CD1c-positive myeloid dendritic cell (primary cell): ENCODE measurements around the gene LSM14B.
A peak's percentile ranks its signal among the peaks of the same experiment; 100 is the strongest.

Experiments used
- DNase-seq: peaks from one replicate; pipeline ENCODE4 v3.0.0-alpha.2; 2016; ENCODE audit errors: extremely low spot score

Gene LSM14B

DNA sequence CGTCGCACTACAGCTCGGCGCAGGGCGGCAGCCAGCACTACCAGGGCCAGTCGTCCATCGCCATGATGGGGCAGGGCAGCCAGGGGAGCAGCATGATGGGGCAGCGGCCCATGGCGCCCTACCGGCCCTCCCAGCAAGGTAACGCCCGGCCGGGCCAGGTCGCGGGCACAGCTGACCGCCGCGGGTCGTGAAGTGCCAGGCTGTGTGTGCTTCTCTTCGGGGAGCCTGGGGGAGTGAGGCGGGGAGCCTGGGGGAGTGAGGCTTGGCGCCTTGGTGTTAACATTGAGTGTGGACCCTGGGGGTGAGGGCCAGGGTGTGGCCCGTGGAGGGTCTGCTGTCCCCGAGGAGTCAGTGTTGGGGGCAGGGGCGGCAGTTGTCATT lies 41.2 kb downstream of the LSM14B start:
- DNase-seq, result no peak

DNA sequence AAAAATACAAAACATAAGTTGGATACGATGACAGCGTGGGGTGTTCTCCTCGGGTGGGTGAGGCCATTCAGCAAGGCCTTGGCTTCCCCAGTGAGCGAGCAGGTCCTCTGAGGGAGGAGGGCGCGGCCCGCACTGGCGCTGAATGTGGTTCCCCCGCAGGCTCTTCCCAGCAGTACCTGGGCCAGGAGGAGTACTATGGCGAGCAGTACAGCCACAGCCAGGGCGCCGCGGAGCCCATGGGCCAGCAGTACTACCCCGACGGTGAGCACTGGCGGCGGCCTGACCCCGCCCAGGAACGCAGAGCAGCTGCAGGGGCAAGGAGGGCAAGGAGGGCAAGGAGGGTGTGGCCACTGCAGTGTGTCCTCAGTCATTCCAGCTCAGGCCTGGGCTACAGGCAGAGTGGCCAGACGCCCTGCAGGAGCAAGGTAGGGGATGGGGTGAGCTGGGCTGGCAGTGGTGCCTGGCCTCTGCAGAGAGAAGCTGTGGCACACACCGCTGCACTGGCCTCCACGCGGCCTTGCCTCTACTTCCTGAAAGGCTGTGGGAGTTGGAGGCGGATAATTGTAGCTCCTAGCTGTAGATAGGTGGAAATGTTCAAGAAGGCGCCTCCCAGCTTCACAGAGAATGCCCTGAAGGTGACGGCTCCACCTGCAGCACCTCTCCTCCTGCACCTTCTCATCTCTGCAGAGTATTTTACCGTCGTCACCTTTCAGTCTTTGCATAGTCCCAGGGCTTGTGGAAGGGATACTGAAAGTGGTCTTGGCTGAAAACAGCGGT lies 41.9 kb downstream of the LSM14B start:
- DNase-seq, result no peak

DNA sequence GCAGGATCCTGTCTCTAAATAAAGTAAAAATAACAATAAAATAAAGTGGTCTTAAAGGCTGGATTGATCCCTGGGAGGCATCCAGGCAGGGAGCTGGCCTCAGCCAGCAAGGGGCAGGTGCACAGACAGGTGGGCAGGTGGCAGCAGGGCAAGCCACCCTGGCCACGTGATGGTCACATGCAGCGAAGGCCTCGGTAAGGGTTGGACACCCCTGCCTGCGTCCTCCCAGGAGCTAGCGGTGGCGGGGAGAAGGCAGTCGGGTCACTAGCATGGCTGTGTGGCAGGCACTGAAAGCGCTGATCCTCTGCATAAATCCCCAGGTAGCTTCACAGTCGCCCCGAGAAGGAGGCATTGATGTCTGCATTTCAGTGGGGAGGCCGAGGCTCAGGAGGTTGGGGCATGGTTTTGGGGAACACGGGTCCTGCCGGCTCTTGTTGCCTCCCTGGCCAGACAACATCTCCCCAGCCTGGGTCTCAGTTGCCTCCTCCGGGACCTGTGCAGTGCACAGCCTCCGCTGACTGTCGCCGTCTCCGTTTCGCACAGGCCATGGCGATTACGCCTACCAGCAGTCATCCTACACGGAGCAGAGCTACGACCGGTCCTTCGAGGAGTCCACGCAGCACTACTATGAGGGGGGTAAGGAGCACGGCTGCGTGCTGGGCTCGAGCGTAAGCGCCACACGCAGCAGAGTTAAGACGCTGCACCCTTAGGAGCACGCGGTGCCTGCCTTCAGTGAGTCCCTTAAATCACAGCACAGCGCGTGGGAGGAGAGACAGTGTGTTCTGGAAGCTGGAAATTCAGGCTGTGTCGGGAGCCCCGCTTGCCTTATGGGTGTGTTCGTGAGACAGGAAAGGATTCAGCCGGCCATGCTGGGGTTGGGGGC lies 42.8 kb downstream of the LSM14B start:
- no peak for DNase-seq

DNA sequence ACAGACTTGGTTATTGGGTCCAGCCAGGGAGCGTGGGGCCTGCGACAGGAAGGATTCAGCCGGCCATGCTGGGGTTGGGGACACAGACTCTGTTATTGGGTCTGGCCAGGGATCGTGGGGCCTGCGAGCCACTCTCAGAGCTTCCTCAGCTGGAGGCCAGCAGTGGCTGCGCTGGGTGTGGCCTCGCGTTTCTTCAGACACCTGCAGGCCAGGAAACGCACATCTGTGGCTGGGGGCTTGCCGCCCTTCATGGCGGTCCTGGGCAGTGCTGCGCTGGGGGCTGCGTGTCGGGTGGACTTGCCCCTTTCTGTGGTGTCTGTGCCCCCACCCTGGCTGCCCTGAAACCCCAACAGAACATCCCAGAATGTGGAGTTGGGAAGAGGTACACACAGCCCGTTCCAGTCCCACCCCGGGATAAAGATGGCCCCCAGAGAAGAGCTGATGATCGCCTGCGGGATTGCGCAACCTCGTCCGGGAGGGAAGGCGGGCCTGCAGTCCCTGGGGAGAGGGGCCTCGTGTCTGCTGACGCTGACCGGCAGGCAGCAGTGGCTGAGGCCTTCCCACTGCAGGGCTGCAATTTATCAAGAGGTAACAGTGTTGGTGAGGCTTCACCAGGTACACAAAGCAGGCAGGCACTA lies 43.6 kb downstream of the LSM14B start:
- DNase-seq, result no peak

DNA sequence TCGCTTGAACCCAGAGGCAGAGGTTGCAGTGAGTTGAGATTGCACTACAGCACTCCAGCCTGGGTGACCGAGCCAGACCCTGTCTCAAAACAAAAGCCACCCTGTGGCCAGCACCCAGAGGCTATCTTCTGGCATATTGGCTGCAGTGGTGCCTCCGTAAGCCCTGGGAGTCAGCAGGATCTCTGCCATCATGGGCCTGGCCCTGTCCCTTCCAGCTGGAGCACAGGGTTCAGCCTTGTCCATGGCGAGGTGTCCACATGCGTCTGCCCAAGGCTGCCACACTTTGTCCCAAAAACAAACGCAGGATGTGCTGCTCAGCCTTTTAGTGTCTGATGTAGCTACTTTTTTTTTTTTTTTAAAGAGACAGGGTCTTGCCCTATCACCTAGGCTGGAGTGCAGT lies 45.2 kb downstream of the LSM14B start:
- DNase-seq, result no peak

DNA sequence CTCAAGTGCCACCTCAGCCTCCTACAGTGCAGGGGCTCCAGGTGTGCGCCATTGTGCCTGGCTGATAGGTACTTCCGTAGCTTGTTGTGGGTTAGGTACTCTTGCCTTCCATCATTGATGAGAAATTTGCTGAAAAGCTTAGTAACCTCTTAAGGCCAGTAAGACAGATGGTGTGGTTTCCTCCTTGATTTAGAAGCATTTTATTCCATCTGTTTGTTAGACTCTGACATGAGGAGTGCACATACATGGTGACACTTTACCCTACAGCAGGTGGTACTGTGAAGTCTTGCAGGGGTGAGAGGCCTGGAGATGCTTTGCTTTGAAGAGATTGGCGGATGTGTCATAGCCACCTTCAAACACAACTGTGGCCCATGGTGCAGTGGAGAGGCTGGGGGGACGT lies 45.8 kb downstream of the LSM14B start:
- DNase-seq, result no peak

DNA sequence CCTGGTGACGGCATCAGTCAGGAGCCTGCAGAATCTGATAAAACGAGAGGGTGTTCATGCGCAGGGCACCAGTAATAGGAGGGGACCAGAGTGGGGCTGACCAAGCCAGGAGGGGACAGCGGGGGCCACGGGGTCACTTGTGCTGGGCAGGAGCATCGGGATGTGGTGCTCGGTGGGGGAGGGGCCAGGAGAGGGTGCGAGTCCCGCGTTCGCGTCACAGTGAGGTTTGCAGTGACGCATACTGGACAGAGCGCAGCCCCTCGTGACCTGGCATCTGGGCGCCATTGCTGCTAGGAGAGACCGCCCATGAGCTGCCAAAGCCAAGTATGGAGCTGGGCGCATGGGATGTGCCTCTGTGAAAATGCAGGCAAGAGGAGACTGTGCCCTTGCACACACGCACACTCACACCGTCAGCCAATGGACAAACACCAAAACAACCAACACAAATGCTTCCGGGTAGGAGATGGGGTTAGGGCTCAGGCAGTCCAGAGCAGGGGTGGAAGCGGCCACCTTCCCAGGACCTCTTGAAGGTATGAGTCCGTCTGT lies 46.7 kb downstream of the LSM14B start:
- no peak for DNase-seq

DNA sequence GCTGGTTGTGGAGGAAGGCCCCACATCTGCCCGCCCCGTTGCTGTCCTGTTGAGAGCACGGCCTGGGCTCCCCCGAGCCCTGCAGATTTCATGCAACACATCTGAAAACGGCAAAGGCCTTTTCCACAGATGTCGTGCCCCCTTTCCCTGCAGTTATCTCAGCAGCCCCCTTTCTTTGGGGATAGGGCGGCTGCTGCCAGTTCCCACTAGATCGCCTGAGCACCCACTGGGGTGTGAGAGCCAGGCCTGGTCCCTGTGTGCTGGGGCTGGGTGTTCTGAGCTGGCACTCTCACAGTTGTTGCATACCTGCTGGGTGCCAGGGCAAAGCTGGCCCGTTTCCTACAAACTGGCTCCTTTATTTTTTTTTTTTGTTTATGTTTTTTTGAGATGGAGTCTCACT lies 48.3 kb downstream of the LSM14B start:
- no peak for DNase-seq

DNA sequence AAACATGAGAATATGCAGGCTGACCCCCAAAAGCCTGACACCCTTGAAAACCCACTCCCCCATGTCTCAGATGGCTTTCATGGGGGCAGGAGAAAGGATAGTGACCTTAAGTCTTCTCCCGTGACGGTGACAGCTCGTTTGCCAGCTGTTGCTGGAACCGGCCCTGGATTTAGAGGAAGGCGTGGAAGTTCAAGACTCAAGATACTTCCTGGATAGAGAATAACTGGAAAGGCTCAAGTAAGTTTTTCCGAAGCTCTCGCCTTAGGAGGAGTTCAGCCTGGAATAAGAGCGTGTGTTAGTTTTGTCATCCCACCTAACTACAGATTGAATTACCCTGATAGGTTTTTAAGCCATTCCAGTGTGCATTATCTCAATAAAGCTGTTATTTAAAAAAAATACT lies 49.0 kb downstream of the LSM14B start:
- DNase-seq, result no peak

DNA sequence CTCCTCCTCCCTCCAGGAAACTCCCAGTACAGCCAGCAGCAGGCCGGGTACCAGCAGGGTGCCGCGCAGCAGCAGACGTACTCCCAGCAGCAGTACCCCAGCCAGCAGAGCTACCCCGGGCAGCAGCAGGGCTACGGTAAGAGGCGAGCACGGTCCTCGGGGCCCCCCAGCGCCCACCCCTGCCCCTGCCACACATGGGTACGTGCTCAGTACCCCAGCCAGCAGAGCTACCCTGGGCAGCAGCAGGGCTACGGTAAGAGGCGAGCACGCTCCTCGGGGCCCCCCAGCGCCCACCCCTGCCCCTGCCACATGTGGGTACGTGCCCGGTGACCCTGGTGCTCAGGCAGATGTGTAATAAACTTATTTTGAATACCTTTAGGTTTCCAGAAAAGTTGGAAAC lies 50.4 kb downstream of the LSM14B start:
- DNase-seq, result no peak

DNA sequence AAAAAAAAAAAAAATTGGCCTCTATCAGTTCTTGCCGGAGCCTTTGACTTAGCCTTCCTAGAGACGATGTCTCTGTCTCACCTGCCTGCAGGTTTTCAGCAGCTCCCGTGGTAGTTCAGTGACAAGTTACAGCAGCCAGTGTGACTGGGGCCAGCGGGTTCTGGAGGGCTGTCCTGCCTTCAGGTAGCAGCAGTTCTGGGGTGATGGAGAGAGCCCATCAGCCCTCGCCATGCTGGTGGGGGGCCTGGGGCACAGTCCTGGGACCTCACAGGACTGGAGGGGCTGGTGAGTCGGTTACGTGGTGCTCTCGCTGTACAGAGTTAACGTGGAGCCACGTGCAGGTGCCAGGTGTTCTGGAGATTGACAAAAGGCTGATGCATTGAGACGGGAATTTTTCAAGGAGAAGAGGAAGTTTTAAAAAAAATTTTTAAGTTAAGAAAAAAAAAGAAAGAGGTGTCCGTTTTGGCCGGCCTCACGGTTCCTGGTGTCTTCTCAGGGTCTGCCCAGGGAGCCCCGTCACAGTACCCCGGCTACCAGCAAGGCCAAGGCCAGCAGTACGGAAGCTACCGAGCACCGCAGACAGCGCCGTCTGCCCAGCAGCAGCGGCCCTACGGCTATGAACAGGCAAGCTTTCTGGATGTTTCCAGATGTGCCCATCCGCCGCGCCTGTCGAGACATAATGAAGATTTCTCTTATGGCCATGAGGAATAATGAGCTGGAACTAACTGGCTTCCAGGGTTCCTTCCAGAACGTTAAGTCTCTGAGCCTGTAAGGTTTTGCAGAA lies 51.9 kb downstream of the LSM14B start:
- no peak for DNase-seq

DNA sequence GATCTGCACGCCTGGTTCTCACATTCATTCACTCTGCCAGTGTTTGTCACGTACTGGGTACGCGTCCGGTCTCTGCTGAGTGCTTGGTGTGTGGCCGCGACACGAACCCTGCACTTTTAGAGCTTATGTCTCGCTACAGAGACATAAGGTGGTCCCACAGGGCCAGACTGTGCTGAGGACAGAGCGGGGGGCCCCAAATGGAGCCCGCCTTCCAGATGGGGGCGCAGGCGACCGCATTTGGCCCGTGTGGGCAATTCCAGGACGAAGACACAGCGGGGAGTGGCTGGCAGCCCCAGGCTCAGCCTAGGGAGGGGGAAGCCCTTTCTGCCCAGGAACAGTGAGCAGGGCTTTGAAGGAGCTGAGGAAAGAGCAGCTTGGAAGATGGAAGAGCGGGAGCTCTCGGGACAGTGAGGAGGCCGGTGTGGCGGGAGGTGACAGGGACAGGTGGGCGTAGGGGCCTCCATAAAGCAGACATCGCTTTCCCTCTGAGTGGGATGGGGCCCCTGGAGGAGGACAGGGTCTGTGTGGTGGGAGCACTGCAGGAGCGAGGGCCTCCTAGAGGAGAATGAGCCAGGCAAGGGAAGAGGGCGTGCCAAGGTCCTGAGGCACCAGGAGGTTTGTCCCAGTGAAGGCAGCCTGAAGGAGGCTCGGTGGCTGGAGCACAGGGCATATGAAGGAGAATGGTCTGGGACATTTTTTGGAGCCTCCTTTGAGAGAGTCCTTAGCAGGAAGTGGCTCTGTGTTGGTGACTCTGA lies 52.8 kb downstream of the LSM14B start:
- DNase-seq, result no peak

DNA sequence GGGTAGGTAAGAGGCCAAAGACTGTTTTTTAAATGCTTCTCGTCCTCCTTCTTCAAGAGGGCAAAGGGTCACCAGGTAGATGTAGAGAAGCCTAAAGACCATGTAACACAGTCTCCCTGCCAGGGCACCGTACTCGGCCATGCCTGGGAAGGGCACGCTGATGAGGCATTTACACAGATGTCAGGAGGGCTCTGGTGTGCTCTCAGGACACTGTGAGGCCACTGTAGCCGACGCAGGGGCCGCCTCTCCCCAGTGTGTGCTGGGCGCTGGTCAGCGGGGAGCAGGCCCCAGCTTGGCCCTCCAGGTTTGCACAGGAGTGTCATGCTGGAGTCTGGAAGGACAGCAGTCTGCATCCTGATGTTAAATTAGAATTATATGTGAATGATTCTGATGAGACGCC lies 53.4 kb downstream of the LSM14B start:
- no peak for DNase-seq

DNA sequence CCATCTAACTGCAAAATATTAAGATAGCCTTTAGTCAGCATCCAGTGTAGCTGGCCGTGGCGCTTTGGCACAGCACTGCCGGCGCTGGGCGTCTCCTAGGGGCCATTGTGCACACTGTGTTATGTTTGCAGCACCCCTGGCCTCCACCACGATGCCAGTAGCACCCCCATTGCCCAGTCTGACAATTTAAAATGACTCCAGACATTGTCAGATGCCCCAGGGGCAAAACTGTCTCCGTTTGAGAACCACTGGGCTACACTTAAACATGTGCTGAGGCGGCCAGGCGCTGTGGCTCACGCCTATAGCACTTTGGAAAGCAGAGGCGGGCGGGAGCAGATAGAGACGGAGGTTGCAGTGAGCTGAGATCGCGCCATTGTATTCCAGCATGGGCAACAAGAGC lies 54.6 kb downstream of the LSM14B start:
- DNase-seq, result no peak

DNA sequence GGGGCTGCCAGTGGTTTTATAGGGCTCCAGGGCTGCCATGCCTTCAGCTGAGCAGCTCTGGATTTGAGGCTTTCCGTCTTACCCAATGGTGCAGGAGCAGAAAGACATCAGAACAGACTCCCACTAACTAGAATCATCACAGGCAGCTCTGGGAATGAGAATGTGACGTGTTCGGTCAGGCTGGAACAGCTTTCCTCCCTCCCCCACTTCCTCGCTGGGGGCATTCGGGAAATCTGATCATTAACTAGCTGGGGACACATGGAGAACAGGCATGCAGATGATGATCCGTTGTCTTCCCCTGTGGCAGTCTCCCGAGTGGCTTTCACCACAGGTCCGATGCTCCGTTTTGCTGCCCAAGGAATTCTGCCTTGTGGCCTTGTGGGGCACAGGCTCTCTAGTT lies 55.0 kb downstream of the LSM14B start:
- no peak for DNase-seq

DNA sequence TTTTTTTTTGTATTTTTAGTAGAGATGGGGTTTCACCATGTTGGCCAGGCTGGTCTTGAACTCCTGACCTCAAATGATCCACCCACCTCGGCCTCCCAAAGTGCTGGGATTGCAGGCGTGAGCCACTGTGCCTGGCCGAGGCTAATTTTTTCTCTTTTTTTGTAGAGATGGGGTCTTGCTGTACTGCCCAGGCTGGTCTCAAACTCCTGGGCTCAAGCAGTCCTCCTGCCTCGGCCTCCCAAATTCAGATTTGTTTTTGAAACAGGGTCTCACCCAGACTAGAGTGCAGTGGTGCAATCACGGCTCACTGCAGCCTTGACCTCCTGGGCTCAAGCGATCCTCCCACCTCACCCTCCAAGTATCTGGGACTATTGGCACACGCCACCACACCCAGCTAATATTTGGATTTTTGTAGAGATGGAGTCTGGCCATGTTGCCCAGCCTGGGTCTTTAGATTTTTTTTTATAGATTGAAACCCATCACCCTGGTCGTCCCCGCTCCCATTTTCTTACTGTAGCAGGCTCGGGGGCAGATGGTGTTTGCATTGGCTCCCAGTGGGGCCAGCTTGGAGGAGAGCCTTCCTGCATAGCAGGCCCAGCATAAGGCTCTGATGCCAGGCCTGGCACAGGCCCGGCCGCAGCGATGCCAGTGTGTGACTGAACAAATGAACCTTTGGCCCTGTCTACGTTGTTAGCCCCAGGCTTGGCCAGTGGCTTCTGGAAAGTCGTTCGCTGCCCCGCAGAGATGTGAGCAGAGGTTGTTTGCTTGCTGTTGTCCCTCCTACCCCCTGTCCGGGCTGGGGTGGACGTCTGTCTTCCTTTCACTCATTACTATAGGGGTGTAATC lies 56.3 kb downstream of the LSM14B start:
- DNase-seq, result no peak

DNA sequence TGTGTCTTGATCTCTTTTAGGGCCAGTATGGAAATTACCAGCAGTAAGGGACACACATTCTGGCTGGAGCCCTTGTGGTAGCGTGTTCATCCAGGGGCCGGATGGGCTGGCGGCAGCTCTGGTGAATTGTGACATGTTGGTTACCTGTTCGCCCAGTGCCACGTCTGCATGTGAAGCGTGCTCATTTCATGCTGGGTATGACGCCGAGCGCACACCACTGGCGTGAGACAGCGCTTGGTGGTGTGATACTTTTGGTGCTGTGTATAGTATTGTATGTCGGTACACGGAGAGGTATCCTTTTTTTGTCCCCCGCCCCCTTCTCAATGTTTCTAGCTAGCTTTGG lies 56.9 kb downstream of the LSM14B start:
- no peak for DNase-seq

DNA sequence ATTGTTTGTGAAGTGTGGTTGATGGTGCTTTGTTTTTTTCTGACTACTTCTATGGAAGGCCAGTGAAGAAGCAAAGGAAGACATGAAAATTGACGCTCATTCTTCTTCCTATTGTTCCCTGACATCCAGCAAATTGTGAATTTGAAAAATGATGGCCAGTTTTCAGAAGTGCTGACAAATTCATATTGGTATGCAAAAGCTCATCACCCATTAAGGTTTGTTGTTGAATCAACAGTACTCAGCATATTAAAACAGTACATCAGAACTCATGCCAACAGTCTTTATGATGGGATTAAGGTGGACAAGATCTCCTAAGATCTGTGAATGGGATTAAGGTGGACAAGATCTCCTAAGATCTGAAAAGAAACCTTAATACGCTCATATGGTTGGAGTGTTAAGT lies 59.5 kb downstream of the LSM14B start:
- DNase-seq, result no peak

DNA sequence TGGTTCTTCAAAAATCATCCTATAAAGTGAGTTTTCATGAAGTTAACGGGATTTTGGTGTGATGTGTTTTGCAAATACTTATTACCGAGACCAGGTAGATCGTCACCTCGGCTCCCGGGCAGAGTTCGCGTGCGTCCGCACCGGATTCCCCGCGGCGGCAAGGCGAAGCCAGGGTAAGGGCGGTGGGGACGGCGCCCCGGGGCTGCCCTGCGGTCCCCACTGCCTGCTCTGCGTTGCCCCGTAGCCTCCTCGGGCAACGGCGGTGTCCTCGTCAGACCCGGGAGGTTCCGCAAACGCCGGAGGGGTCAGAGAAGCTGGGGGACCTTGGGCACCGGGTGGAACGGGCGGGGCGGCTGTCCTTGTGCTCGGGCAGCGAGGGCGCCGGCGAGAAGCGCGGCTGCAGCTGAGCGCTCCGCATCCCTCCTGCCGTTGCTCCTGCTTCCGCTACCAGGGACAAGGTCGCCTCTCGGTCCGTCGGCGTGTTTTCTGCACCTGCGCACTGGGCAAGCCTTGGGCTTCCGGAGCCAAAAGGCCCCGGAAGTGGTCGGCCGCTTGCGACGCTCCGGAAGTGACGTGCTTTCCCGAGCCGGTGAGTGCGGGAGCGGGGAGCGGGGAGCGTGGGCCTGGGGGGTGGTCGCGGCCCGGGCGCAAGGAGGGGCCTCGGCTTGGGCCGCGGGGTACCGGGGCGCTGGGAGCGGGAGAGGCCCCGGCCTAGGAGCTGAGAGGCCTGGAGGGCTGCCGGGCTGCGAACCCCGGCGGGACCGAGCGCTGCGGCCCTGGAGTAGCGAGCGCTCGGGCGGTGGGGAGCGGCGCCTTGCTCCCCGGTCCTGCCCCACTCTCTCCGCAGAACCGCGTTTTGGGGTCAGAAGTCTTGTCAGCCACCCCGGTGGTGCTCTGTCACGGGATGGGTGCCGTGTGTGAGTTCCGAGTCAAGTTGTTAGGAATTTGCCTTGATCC lies 60.5 kb downstream of the LSM14B start, which contains the start of gene MTG2:
MTG2 (plus strand) TSS at position 560 of the 957 bp plus-strand sequence. CDS start 10,393 bp downstream, outside the sequence.
- peak; percentile 99 for DNase-seq
